ENCODE data around the gene OR4M1.
"Not testable (repeated sequence)": the region's sequence is repeated elsewhere in the genome, so short reads cannot be mapped to it uniquely, and the experiment has no call there.

OR4M1 gene

DNA sequence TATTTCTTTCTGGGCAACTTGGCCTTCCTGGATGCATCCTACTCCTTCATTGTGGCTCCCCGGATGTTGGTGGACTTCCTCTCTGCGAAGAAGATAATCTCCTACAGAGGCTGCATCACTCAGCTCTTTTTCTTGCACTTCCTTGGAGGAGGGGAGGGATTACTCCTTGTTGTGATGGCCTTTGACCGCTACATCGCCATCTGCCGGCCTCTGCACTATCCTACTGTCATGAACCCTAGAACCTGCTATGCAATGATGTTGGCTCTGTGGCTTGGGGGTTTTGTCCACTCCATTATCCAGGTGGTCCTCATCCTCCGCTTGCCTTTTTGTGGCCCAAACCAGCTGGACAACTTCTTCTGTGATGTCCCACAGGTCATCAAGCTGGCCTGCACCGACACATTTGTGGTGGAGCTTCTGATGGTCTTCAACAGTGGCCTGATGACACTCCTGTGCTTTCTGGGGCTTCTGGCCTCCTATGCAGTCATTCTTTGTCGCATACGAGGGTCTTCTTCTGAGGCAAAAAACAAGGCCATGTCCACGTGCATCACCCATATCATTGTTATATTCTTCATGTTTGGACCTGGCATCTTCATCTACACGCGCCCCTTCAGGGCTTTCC lies 54.4 kb downstream of the OR4M1 start:
- H3K4me2 ChIP-seq (ENCODE audit: low read length, poor library complexity, severe bottlenecking); DNase-seq; H3K4me1 ChIP-seq (ENCODE audit: control insufficient read depth, insufficient read depth, low read depth, low read length); H2BK15ac ChIP-seq (ENCODE audit: low read depth, poor library complexity, severe bottlenecking); H2BK12ac ChIP-seq (ENCODE audit: low read length in 2 of 2); H3K14ac ChIP-seq (ENCODE audit: low read length in 2 of 2); H4K91ac ChIP-seq (ENCODE audit: low read length); H3K9ac ChIP-seq (ENCODE audit: low read length); H2BK5ac ChIP-seq (ENCODE audit: low read depth, low read length, poor library complexity, severe bottlenecking); H3K4me3 ChIP-seq (ENCODE audit: insufficient read depth in 1 of 2, low read depth in 1 of 2, low read length in 2 of 2); H3K9me3 ChIP-seq (ENCODE audit: control insufficient read depth, low read length); H2AK5ac ChIP-seq (ENCODE audit: low read length, severe bottlenecking); H2BK120ac ChIP-seq (ENCODE audit: low read depth, low read length); H3K18ac ChIP-seq (ENCODE audit: low read depth in 1 of 2, low read length in 2 of 2); H3K27me3 ChIP-seq (ENCODE audit: control insufficient read depth in 1 of 2, insufficient read depth in 1 of 2, low read length in 2 of 2); H3K4ac ChIP-seq (ENCODE audit: low read depth in 1 of 2, low read length in 2 of 2); H3K27ac ChIP-seq (ENCODE audit: low read length, poor library complexity, severe bottlenecking); H4K8ac ChIP-seq (ENCODE audit: low read length); H3K79me1 ChIP-seq (replicated peaks; ENCODE audit: low read length, poor library complexity, severe bottlenecking); H3K23ac ChIP-seq (ENCODE audit: low read length in 2 of 2); H3K36me3 ChIP-seq (ENCODE audit: control insufficient read depth in 1 of 2, insufficient read depth in 2 of 2, low read depth in 1 of 2, low read length in 2 of 2); H2AFZ ChIP-seq (ENCODE audit: low read depth, low read length): not testable (repeated sequence)
- WGBS, result 66% methylated on average over 7 of the region's 12 CpGs

- Histone ChIP-seq H2BK12ac (ENCODE audit: low read length in 2 of 2) (no peak overlapping the region), H2AK5ac (ENCODE audit: low read length, severe bottlenecking) (no peak overlapping the region), H2BK15ac (ENCODE audit: low read depth, poor library complexity, severe bottlenecking) (no peak overlapping the region), H3K36me3 (ENCODE audit: control insufficient read depth in 1 of 2, insufficient read depth in 2 of 2, low read depth in 1 of 2, low read length in 2 of 2) (no peaks in the 10 kb centered on the region), H3K79me1 (replicated peaks; ENCODE audit: low read length, poor library complexity, severe bottlenecking) (no peaks in the 10 kb centered on the region), H3K23ac (ENCODE audit: low read length in 2 of 2) (no peak overlapping the region), H3K18ac (ENCODE audit: low read depth in 1 of 2, low read length in 2 of 2) (no peak overlapping the region), H2BK120ac (ENCODE audit: low read depth, low read length) (no peak overlapping the region), H3K4me3 (ENCODE audit: insufficient read depth in 1 of 2, low read depth in 1 of 2, low read length in 2 of 2) (no peak overlapping the region), H3K27me3 (ENCODE audit: control insufficient read depth in 1 of 2, insufficient read depth in 1 of 2, low read length in 2 of 2) (no peaks in the 10 kb centered on the region), H3K4ac (ENCODE audit: low read depth in 1 of 2, low read length in 2 of 2) (no peak overlapping the region), H3K14ac (ENCODE audit: low read length in 2 of 2) (no peak overlapping the region), H2BK5ac (ENCODE audit: low read depth, low read length, poor library complexity, severe bottlenecking) (no peak overlapping the region), H3K9ac (ENCODE audit: low read length) (no peak overlapping the region), H4K8ac (ENCODE audit: low read length) (no peak overlapping the region), H3K4me2 (ENCODE audit: low read length, poor library complexity, severe bottlenecking) (no peak overlapping the region), H3K4me1 (ENCODE audit: control insufficient read depth, insufficient read depth, low read depth, low read length) (no peaks in the 10 kb centered on the region), H4K91ac (ENCODE audit: low read length) (no peak overlapping the region), H3K27ac (ENCODE audit: low read length, poor library complexity, severe bottlenecking) (no peak overlapping the region), H3K9me3 (ENCODE audit: control insufficient read depth, low read length) (no peaks in the 10 kb centered on the region), H2AFZ (ENCODE audit: low read depth, low read length) (no peak overlapping the region)
- DNase-seq, result no peak
- WGBS, result no CpG with 5 or more reads among the region's 2 CpGs
These were observed 55.0 kb downstream of the OR4M1 start for GRCh38 chr14:19828314-19828713.
